ENCODE results near the gene NKAIN1. TPM values are rescaled to one million over a fixed set of nuclear protein-coding genes. Genes with fewer than 3 reads are reported as not detected.

NKAIN1 gene
- total RNA-seq, 1 experiment from 2014 or later = 0.18 TPM

- H3K4me2 ChIP-seq (ENCODE audit: low read length) = no peak overlapping the region
- H3K9me3 ChIP-seq (ENCODE audit: low read length) = no peaks in the 10 kb centered on the region
- no peak overlapping the region for H3K9ac ChIP-seq (ENCODE audit: low read length)
- ChIA-PET POLR2A (ENCODE audit: unreplicated experiment) (no interaction called here), CTCF (no interaction called here)
- ATAC-seq (no peak), DNase-seq (no peak)
- H3F3A ChIP-seq (ENCODE audit: low read length, unreplicated experiment) = no peaks in the 10 kb centered on the region
- TF ChIP-seq CTCF (conservative IDR thresholded peaks at IDR 0.05; ENCODE audit: low read depth, low read length) (no peak), EZH2phosphoT487 (IDR thresholded peaks at IDR 0.05; ENCODE audit: borderline replicate concordance, low read length) (no peak), EZH2 (IDR thresholded peaks at IDR 0.05; ENCODE audit: low read length, unreplicated experiment) (no peak)
- H3K9me2 ChIP-seq (replicated peaks; ENCODE audit: low read length) = no peaks in the 10 kb centered on the region
- no peak overlapping the region for H3K27ac ChIP-seq (ENCODE audit: low read length)
- no TSS peak for BruUV-seq (replicated peaks)
- H4K20me1 ChIP-seq (ENCODE audit: low read length) = no peaks in the 10 kb centered on the region
- H2AFZ ChIP-seq (ENCODE audit: low read length) = no peak overlapping the region
- no peak overlapping the region for H3K4me3 ChIP-seq (ENCODE audit: low read length)
- no peaks in the 10 kb centered on the region for H3K4me1 ChIP-seq (ENCODE audit: insufficient read depth, low read length)
- H3K79me2 ChIP-seq (ENCODE audit: low read length) = no peaks in the 10 kb centered on the region
- H3K27me3 ChIP-seq (ENCODE audit: low read length) = no peaks in the 10 kb centered on the region
- intact Hi-C loops (cut with micrococcal nuclease) = no loop called here
- H3K36me3 ChIP-seq (ENCODE audit: low read depth, low read length) = no peaks in the 10 kb centered on the region
Observed at GRCh38 chr1:31163866-31164265, 75.8 kb downstream of the NKAIN1 start.

GRCh38 chr1:31161571-31161970, 78.1 kb downstream of the NKAIN1 start:
- H4K20me1 ChIP-seq (ENCODE audit: low read length) = no peaks in the 10 kb centered on the region
- intact Hi-C loops (cut with micrococcal nuclease) = no loop called here
- H3K27me3 ChIP-seq (ENCODE audit: low read length) = no peaks in the 10 kb centered on the region
- H2AFZ ChIP-seq (ENCODE audit: low read length) = no peak overlapping the region
- H3K9ac ChIP-seq (ENCODE audit: low read length) = no peak overlapping the region
- ChIA-PET POLR2A (ENCODE audit: unreplicated experiment) (no interaction called here), CTCF (interaction anchor here (0.7 kb wide), 1 partner anchor 10 kb away, joined by 4 read pairs; no protein-coding TSS in a partner anchor)
- H3K4me2 ChIP-seq (ENCODE audit: low read length) = no peak overlapping the region
- no peaks in the 10 kb centered on the region for H3K9me3 ChIP-seq (ENCODE audit: low read length)
- no TSS peak for BruUV-seq (replicated peaks)
- no peaks in the 10 kb centered on the region for H3K9me2 ChIP-seq (replicated peaks; ENCODE audit: low read length)
- H3K36me3 ChIP-seq (ENCODE audit: low read depth, low read length) = no peaks in the 10 kb centered on the region
- H3K4me1 ChIP-seq (ENCODE audit: insufficient read depth, low read length) = no peaks in the 10 kb centered on the region
- H3K27ac ChIP-seq (ENCODE audit: low read length) = no peak overlapping the region
- TF ChIP-seq CTCF (conservative IDR thresholded peaks at IDR 0.05; ENCODE audit: low read depth, low read length) (no peak), EZH2 (IDR thresholded peaks at IDR 0.05; ENCODE audit: low read length, unreplicated experiment) (no peak), EZH2phosphoT487 (IDR thresholded peaks at IDR 0.05; ENCODE audit: borderline replicate concordance, low read length) (no peak)
- H3K4me3 ChIP-seq (ENCODE audit: low read length) = no peak overlapping the region
- no peak for ATAC-seq
- no peak for DNase-seq
- H3F3A ChIP-seq (ENCODE audit: low read length, unreplicated experiment) = no peaks in the 10 kb centered on the region
- H3K79me2 ChIP-seq (ENCODE audit: low read length) = no peaks in the 10 kb centered on the region

GRCh38 chr1:31159869-31160611, 79.6 kb downstream of the NKAIN1 start:
- no peak overlapping the region for H3K9ac ChIP-seq (ENCODE audit: low read length)
- ChIA-PET POLR2A (ENCODE audit: unreplicated experiment) (no interaction called here), CTCF (no interaction called here)
- BruUV-seq (replicated peaks) = no TSS peak
- H3K27me3 ChIP-seq (ENCODE audit: low read length) = no peaks in the 10 kb centered on the region
- no peaks in the 10 kb centered on the region for H3K9me2 ChIP-seq (replicated peaks; ENCODE audit: low read length)
- DNase-seq (no peak), ATAC-seq (no peak)
- TF ChIP-seq EZH2phosphoT487 (IDR thresholded peaks at IDR 0.05; ENCODE audit: borderline replicate concordance, low read length) (no peak), EZH2 (IDR thresholded peaks at IDR 0.05; ENCODE audit: low read length, unreplicated experiment) (no peak), CTCF (conservative IDR thresholded peaks at IDR 0.05; ENCODE audit: low read depth, low read length) (no peak)
- H3K9me3 ChIP-seq (ENCODE audit: low read length) = no peaks in the 10 kb centered on the region
- H3K27ac ChIP-seq (ENCODE audit: low read length) = no peak overlapping the region
- no peak overlapping the region for H2AFZ ChIP-seq (ENCODE audit: low read length)
- H3F3A ChIP-seq (ENCODE audit: low read length, unreplicated experiment) = no peaks in the 10 kb centered on the region
- no peak overlapping the region for H3K4me3 ChIP-seq (ENCODE audit: low read length)
- no peaks in the 10 kb centered on the region for H3K36me3 ChIP-seq (ENCODE audit: low read depth, low read length)
- no peaks in the 10 kb centered on the region for H3K79me2 ChIP-seq (ENCODE audit: low read length)
- no peaks in the 10 kb centered on the region for H4K20me1 ChIP-seq (ENCODE audit: low read length)
- no peak overlapping the region for H3K4me2 ChIP-seq (ENCODE audit: low read length)
- peaks cover 6% of the 10 kb centered on the region for H3K4me1 ChIP-seq (ENCODE audit: insufficient read depth, low read length)
- intact Hi-C loops (cut with micrococcal nuclease) = no loop called here
